ENCODE data around the gene IQCM.
A peak's percentile ranks its signal among the peaks of the same experiment; 100 is the strongest.
"Not testable (repeated sequence)": the region's sequence is repeated elsewhere in the genome, so short reads cannot be mapped to it uniquely, and the experiment has no call there.

The IQCM gene

GRCh38 chr4:149486861-149487260 lies 328.8 kb downstream of the IQCM start:
- no peak for DNase-seq (ENCODE audit: low spot score)
- H3K4me3 ChIP-seq: no peak overlapping the region
- TF ChIP-seq, protein P1, sequence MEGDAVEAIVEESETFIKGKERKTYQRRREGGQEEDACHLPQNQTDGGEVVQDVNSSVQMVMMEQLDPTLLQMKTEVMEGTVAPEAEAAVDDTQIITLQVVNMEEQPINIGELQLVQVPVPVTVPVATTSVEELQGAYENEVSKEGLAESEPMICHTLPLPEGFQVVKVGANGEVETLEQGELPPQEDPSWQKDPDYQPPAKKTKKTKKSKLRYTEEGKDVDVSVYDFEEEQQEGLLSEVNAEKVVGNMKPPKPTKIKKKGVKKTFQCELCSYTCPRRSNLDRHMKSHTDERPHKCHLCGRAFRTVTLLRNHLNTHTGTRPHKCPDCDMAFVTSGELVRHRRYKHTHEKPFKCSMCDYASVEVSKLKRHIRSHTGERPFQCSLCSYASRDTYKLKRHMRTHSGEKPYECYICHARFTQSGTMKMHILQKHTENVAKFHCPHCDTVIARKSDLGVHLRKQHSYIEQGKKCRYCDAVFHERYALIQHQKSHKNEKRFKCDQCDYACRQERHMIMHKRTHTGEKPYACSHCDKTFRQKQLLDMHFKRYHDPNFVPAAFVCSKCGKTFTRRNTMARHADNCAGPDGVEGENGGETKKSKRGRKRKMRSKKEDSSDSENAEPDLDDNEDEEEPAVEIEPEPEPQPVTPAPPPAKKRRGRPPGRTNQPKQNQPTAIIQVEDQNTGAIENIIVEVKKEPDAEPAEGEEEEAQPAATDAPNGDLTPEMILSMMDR (IDR thresholded peaks at IDR 0.05): no peak
- H3K27ac ChIP-seq: no peak overlapping the region

DNA sequence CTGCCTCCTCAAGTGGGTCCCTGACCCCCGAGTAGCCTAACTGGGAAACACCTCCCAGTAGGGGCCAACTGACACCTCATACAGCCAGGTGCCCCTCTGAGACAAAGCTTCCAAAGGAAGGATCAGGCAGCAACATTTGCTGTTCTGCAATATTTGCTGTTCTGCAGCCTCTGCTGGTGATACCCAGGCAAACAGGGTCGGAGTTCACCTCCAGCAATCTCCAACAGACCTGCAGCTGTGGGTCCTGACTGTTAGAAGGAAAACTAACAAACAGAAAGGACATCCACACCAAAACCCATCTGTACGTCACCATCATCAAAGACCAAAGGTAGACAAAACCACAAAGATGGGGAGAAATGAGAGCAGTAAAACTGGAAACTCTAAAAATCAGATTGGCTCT lies 347.0 kb downstream of the IQCM start:
- not testable (repeated sequence) for H3K27ac ChIP-seq; DNase-seq (ENCODE audit: low spot score); H3K4me3 ChIP-seq

GRCh38 chr4:149466446-149466845 lies 349.2 kb downstream of the IQCM start:
- no peak overlapping the region for H3K27ac ChIP-seq
- no peak overlapping the region for H3K4me3 ChIP-seq
- no peak for DNase-seq (ENCODE audit: low spot score)
- TF ChIP-seq, protein P1 (IDR thresholded peaks at IDR 0.05): no peak

- no peak overlapping the region for H3K27ac ChIP-seq
- no peak overlapping the region for H3K4me3 ChIP-seq
- no peak for DNase-seq (ENCODE audit: low spot score)
- TF ChIP-seq, protein P1 (IDR thresholded peaks at IDR 0.05): no peak
Observed at GRCh38 chr4:149465955-149466354, 349.7 kb downstream of the IQCM start.

DNA sequence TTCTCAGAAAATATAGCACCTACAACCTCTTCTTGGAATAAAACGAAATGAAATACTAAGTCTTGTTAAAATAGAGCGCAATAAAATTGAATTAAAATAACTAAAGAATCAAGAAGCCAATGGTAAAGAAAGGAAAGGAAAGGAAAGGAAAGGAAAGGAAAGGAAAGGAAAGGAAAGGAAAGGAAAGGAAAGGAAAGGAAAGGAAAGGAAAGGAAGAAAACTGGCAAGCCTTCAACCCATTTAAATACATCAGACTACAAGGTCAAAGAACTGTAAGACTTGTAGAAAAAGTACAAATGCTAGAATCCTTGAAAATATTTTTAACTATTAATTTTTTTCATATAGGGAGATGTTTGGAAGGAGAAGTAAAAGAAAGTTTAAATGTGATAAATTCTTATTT lies 372.1 kb downstream of the IQCM start:
- Histone ChIP-seq H3K27ac (no peak overlapping the region), H3K4me3 (no peak overlapping the region)
- TF ChIP-seq, protein P1 (IDR thresholded peaks at IDR 0.05): no peak
- no peak for DNase-seq (ENCODE audit: low spot score)

DNA sequence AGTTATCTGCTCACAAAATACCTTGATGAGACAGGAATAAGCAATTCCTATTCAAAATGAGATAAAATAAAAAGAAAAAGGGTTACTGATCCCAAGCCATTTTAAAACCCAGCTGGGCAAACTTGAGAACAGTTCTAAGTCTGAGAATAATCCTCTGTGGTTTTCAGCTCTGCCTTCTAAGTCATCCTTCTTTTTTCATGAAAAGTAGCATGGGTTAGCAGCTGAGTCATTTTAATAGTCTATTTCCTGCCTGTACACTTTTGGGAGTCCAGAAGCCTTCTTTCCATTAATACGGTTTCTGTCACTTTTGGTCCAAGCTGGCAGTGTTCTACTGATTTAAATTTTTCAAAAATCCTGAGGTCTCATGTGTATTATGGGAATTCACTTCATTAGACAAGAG lies 374.3 kb downstream of the IQCM start:
- TF ChIP-seq, protein P1 (IDR thresholded peaks at IDR 0.05): no peak
- DNase-seq (ENCODE audit: low spot score): no peak
- Histone ChIP-seq H3K4me3 (no peak overlapping the region), H3K27ac (no peak overlapping the region)

- TF ChIP-seq, protein P1 (IDR thresholded peaks at IDR 0.05): no peak
- Histone ChIP-seq H3K4me3 (no peak overlapping the region), H3K27ac (no peak overlapping the region)
- DNase-seq (ENCODE audit: low spot score): no peak
Observed at GRCh38 chr4:149426461-149426860, 389.2 kb downstream of the IQCM start.

DNA sequence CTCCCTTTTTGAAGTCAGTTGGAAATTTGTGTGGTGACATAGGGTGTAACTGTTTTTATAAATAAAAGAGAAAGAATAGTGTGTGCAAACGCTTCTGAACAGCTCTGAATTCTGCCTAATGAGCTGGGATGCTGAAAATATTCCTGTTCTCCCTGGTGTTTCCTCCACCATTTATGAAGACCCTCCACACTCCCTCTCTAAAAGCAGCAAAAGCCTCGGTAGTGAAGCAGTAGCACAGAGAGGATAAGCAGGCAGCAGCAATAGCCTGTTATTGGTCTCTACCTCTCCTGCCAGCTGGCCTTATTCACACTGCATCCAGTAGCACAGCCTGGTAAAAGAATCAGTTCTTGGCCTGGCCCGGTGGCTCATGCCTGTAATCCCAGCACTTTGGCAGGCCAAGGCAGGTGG lies 406.1 kb downstream of the IQCM start:
- Histone ChIP-seq H3K27ac (peak overlapping the region in 1 of 2 donors; percentile 7), H3K4me3 (no peak overlapping the region)
- no peak for DNase-seq (ENCODE audit: low spot score)
- TF ChIP-seq, protein P1 (IDR thresholded peaks at IDR 0.05): no peak
